NT2/D1 (cell line): ENCODE results near the gene IER3.

Source experiments
- SUZ12 ChIP-seq: IDR thresholded peaks from 2 replicates; pipeline ENCODE4 v1.6.1; 2011; ENCODE audit not compliant: insufficient read length, insufficient read depth; ENCODE audit errors: extremely low read depth
- ZNF274 ChIP-seq: IDR thresholded peaks from 2 replicates; pipeline ENCODE4 v1.6.1; 2011; ENCODE audit warnings: mild to moderate bottlenecking, low read depth, low read length

DNA sequence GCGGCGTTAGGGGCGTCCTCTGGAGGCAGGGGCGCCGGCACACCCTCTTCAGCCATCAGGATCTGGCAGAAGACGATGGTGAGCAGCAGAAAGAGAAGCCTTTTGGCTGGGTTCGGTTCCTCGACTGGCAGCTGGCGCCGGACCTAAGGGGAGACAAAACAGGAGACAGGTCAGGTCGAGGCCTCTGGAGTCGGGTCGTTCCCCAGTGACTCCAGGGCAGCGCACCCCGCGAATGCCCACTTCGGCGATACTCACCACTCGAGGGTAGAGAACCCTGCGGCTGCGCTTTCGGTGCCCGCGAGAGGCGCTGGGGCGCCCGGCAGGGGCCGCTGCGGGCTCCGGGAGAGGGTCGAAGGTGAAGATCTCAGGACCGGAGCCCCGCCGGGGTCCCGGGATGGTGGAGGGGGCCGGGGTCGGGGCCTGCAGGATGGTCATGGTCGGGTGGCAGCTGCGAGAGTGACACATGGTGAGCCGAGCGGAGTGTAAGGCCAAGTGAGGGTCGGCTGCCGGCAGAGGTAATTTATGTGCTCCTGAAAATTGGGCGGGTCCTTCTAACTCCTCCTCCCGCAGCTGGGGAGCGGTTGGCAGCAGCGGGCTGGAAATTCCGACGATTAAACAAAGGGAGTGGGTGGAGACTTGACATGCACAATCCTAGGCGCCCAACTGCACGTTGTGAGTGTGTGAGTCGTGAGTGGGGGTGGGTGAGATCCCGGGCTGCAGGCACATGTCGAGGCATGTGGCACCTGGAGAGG, at the start of gene IER3:
- no peak for TF ChIP-seq ZNF274
- TF ChIP-seq SUZ12: no peak
